GM21447 (cell line): ENCODE measurements around the gene DIO3.
"Not testable (repeated sequence)": the region's sequence is repeated elsewhere in the genome, so short reads cannot be mapped to it uniquely, and the experiment has no call there.

ENCODE experiments used
- ATAC-seq: cut with Tn5 transposase; IDR thresholded peaks from one replicate; pipeline ENCODE4 v1.9.1; 2021; ENCODE audit not compliant: unreplicated experiment

DIO3 gene

DNA sequence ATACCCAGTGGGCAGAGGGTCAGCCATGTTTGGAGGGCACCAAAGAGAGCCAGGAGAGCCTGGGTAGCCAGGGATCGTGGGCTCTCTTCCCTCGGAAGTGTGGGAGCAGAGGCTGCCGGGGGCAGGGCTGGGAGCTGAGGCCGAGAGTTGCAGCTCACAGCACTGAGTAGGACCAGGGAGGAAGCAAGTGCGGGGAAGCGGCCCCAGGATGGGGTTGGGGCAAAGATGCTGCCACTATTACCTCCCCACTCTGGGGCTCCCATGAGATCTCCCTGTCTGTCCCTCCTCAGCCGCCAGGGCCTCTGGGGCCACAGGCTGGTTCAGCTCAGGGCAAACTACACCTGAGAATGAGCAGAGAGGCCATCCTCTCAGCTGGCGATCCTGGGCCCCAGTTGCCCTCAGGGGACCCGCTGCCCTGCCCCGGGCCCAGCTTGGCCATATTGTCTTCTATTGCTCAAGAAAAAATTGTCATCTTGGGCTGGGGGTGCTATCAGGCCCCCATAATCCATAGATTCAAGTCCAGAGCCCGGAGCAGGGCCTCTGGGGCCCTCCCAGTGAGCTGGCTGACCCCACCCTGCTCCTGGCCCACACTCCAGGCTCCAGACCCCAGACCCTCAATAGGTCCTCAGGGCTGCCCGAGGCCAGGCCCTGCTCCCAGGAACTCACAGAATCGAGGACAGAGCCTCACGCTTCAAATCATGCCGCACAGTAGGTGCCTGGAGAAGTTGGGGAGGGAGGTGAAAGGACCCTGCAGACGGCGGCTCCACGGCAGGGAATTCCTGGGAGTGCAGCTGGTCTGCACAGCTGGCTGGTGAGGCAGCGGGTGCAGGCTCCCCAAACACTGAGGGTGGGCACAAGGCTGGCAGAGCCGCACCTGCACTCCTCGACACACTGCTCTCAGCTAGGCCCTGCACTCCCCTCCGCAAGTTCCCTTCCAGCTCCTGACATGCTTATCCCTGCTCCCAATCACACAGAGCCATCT lies 20.5 kb upstream of the DIO3 start:
- ATAC-seq = no peak

DNA sequence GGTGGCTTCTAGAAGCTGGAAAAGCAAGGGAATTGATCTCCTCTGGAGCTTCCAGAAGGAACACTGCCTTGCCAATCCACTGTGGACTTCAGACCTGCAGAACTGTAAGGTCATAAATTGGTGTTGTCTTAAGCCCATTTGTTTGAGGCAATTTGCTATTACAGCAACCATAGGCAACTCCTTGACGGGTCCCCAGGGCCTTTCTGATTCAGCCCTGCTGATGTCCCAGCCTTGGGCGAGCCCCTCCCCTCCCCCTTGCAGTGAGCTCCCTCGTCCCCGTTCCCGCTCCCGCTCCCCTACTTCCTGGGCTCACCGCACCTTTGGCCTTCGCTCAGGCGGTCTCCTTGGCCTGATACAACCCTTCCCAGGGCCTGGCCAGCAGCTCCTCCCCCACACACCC lies 18.9 kb upstream of the DIO3 start:
- no peak for ATAC-seq

DNA sequence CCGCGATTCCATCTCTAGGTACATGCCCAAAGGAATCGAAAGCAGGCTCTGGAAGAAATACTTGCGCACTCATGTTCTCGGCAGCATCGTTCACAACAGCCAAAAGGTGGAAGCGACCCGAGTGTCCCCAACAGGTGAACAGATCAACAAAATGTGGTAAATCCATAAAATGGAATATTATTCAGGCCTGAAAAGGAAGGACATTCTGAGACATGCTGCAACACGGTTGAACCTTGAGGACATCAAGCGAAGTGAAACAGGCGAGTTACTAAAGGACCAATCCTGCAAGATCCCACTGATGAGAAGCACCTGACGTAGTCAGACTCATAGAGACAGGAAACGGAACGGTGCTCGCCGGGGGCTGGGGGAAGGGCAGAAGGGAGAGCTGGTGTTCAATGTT lies 17.5 kb upstream of the DIO3 start:
- no peak for ATAC-seq

DNA sequence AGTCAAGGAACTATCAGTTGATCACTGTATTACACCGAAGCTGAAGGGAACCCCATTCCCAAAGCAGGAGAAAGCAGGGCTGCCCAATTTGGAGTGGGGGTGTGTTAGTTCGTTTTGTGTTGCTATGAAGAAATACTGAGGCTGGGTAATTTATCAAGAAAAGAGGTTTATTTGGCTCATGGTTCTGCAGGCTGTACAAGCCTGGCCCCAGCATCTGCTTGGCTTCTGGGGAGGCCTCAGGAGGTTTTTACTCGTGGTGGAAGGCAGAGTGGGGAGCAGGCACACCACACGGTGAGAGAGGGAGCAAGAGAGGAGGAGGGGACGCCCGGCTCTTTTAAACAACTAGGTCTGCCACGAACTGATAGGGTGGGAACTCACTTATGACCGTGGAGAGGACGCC lies 16.7 kb upstream of the DIO3 start:
- no peak for ATAC-seq

DNA sequence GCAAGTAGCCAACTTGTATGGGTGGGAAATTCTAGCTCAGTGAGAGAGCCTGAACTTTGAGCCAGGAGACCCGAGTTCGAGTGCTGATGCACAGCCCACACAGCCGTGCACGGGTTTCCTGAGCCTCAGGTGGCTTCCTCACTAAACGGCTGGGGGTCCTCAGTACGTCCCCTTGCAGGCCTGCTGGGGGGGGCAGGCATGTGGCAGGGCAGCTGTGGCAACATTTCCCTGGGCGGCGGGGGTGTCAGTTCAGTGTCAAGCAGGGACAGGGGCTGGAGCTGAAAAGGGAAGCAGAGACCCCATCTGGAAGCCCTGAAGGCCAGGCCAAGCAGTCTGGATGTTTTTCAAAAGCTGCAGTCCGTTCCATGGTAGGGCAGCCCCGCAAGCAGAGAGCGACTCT lies 14.6 kb upstream of the DIO3 start:
- no peak for ATAC-seq

DNA sequence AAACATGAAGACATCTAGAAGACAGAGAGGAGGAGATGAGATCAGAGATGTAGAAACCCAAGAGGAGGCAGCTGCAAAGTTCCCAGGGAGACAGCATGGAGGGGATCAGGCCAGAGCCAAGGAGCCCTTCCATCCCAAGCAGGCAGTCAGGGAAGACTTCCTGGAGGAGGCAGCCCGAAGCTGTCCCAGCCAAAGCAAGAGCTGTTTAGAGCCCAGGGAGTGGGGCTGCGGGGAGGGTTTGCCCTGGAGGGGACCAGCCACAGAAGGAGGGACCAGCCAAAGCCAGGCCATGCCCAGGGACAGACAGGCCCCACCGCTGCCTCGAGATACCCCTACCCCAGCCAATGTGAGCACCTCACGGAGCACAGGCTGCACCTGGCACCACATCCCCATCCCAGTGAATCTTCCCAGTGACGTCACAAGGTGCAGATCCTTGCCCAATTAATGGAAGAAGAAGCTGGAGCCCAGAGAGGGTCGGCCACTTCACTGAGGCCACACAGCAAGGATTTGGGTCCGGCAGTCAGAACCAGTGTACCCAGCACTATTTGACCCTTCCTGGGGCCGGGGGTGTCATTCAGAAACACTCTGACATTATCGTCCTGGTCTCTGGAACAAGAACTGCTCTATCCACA lies 14.1 kb upstream of the DIO3 start:
- no peak for ATAC-seq

DNA sequence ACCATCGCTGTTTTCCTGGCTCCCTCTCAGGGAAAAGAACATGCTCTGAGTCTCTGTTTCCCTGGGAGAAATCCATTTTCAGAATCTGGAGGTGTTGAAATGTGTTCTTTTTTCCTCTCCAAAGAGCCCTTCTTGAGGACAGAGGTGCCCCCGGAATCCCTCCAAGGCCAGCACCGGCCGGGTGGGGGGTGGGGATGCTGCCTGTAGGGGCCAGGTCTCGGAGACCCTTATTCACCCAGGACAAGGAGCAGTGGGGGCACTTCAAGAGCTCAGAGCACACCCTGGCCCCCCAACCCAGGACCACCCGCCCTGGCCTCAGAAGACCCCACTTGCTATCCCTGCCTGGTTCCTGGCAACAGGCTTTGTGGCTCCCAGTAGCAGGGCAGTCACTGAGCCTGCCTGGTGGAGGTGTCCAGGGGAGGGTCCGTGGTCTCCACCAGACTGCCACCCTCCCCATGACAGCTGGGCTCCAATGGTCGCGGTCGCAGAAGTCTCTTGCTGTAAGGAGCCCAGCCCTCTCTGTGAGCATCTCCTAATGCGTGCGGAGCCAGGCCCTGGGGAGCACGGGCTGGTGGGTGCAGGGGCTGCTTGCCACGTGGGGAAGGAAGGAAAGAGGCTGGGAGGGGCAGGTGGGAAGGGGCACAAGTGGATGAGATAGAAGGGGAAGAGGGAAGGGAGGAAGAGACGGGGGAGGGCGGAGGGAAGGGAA lies 13.2 kb upstream of the DIO3 start:
- no peak for ATAC-seq

DNA sequence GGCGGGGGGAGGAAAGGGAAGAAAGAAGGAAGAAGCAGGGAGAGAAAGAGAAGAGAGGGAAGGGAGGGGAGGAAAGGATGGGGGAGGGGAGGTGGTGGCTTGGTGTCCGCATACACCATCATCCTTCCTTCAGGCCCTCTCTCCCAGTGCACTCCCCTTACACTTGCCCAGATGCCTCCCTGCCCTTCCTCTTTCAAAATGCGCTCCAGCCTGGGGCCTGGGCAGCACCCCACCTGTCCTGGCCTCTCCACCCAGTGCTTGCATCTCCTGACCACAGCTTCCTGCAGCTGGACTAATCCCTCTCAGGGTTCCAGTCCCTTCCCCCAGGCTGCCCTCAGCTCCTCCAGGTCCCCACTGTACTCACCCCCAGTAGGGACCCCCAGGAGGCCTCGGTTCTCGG lies 12.6 kb upstream of the DIO3 start:
- no peak for ATAC-seq

DNA sequence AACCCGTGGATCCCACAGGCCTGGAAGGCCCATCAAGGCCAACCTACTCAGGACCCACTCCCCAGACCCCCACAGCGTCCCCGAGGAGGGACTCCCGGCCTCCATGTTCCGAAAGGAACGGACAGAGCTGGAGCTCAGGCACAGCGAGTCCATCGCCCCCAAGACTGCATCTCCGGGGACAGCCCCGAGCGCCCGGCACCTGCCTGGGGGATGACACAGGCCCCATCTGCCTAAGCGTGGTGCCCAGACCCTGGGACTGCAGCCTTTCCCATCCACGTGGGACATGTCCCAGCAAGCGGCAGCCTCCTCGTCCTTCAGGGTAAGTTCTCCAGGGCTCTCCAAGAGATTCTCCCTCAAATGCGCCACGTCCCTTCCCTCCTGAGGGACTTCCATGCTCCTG lies 12.1 kb upstream of the DIO3 start:
- ATAC-seq = no peak

DNA sequence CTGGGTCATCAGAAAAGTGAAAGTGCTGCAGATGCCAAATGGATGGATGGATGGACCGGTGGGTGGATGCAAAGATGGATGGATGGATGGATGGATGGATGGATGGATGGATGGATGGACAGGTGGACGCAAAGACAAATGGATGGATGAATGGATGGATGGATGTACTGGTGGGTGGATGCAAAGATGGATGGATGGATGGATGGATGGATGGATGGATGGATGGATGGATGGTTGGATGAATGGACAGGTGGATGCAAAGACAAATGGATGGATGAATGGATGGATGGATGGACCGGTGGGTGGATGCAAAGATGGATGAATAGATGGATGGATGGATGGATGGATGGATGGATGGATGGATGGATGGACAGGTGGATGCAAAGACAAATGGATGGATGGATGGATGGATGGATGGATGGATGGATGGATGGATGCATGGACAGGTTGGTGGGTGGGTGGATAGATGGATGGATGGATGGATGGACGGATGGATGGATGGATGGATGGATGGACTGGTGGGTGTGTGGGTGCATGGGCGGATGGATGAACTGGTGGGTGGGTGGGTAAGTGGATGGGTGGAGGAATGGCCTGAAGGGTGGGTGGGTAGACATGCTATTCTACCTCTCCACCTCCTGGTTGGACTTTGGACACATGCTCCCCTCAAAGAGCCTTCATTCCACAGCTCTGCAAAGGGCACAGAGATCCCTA lies 10.9 kb upstream of the DIO3 start:
- ATAC-seq = not testable (repeated sequence)

DNA sequence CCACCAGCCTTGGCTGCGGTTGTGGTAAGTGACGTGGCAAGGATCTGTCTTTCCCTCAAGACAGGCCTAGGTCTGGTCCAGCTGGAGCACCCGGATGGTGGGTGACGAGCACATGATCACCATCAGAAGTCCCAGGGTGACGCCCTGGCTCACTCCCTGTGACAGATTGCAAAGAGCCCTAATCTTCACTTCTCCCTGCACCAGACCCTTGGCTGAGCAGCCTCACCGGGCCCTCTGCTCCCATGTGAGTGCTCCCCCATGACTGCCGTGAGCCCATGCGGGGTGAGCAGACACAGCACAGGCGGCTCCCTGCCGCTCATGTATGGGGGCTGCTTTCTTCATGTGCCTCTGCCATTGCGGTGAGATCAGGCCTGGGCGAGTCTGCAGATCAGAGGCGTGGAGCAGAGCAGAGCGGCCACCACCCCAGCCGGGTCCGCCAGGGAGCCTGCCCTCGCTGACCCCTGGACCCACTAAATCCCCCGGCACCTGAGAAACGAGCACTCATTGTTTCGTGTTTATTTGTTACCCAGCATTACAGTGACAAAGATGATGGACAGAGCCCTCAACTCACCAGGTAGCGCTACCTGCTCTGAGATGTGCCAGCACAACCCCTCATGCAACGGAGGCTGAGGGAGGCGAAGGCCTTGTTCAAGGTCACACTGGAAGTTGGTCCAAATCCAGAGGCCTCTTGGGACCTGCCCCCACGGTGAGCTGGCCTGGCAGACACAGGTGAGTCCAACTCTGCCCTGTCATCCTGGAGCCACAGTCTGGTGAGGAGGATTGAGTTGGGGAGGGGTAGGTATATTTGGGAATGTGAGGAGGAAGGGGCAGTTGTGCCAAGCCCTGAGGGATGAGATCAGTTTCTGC lies 9.3 kb upstream of the DIO3 start:
- ATAC-seq = no peak

DNA sequence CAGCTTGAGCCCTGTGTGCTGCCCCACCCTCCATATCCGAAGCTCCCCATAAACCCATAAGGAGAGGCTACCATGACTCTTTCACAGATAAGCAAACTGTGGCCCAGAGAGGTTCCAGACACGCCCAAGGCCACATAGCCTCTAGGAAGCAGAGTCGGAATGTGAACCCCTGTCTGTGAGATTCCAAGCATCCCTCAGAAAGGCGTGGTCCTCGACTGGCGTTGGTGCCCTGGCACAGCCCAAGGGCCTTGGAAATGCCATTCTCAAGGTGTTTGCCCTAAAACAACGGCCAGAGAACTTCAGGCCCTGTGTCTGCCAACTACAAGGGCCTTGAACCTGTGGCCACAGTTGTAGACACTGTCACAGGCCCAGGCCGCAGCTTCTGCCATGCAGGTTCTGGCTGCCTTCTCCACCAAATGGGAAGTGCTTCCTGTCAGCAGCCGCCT lies 8.5 kb upstream of the DIO3 start:
- ATAC-seq = no peak

DNA sequence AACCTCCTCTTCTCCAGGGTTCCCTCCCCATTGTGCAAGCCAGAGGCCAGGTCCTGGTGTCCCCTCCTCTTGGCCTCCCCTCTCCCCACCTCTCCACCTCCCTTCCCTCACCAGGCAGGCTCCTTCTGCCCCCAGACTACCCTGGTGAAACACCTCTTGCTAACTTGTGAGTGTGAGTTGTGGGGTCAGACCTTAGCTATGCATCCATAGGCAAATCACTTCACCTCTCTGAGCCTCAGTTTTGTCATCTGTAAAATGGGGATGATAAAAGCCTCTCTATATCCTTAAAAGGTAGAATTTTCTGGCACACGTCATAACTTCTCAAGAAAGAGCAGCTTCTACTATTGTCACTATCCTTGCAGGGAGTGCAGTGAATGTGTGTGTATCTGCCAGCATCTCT lies 7.9 kb upstream of the DIO3 start:
- ATAC-seq = no peak

DNA sequence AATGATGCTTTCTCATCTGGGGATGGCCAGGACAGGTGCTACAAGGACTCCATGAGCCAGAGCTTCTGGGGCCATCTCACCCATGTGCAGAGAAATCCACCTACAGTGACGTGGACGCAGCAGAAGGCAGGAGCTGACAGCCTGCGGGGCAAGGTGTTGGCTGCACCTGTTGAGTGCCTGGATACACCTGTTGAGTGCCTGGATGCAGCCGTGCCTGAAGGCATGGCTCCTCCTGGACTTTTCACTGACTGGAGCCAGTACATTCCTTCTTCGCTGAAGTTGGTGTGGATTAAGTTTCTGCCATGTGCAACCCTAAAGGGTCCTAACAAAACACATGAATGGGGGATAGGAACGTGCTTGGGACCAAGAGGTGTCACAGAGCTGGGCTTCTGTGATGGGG lies 7.4 kb upstream of the DIO3 start:
- no peak for ATAC-seq

DNA sequence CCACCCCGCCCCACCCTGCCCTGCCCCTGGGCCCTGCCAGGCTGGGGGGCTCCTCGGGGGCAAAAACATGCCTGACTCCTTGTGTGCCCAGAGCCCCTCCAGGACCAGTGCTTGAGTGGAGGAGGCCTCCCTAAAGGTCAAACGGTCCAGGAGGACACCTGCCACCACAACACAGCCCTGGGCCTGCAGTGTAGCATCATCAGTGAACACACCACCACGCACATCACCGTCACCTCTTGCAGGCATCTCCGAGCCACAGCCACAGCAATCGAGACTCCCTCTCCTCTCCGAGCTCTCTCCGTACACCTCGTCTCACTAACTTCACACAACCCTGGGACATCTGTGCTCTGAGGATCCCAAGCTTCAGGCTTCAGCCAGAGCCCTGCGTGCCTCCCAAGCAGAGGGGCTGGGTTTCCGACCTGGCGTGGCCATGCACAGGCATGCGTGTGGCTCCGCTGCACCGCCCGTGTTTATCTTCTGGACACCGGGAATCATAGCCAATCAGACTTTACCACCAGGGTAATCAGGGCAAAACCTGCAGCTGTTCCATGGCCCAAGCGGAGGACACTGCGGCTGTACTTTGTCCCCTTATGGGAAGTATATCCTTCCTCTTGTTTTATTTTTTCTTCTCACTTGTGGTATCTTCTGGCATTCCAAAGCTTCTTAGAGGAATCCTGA lies 6.2 kb upstream of the DIO3 start:
- ATAC-seq = no peak

DNA sequence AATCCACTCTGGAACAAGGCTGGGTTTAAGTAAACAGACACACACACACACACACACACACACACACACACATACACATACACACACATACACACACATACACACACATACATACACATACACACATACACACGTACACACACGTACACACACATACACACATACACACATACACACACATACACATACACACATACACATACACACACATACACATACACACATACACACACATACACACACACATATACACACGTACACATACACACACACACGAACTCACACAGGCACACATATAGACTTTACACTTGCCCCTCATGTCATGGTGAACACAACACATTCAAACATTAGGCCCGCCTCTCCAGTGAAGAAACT lies 5.6 kb upstream of the DIO3 start:
- not testable (repeated sequence) for ATAC-seq

DNA sequence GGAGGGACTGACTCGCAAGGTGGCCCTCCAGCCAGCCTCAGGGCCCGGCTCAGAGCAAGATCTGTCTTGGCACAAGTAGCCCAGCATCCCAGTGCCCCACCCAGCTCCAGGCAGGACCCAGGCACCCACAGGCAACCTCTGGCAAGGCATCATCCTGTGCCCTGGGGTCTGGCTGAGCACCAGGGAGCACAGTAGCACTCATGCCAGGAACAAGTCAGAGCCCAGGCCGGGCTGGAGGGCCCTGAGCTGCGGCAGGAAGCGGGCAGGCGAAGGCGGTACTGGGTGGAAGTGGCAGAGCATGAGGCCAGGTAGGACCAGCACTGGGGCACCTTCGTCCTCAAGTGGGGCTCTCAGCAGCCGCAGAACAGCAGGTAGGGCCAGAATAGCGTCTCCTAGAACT lies 5.2 kb upstream of the DIO3 start:
- no peak for ATAC-seq

DNA sequence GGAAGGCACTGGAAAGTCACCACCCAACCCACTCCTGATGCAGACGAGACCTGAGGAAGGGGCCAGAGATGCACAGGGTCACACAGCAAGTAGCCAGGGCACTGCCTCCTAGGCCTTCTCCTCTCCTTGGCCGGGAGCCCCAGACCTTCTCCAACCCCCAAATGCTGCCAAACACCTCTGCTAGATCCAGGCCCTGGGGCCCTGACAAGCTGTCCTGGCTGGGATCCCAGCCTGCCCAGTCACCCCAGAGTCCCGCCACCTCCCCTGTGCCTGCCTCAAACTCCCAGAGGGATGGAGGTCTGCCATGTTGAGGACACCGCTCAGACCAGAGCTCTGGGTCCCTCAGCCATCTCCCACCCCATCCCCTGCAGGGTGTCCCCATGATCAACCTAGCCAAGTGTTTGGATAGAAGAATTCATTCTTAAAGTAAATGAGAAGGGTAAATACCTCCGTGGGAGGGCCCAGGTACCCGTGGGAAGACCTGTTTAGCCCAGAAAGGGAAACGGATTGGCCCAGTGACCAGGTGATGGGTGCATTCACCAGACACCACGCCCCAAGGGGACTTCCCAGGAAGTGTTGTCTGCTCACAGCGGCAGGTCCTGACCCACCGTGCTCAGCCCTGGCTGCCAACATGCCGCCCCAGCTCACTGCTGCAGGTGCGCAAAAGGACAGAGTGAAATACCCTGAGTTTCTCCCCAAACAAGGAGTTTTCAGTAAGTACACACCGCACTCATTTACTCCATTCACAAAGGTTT lies 4.6 kb upstream of the DIO3 start:
- no peak for ATAC-seq

DNA sequence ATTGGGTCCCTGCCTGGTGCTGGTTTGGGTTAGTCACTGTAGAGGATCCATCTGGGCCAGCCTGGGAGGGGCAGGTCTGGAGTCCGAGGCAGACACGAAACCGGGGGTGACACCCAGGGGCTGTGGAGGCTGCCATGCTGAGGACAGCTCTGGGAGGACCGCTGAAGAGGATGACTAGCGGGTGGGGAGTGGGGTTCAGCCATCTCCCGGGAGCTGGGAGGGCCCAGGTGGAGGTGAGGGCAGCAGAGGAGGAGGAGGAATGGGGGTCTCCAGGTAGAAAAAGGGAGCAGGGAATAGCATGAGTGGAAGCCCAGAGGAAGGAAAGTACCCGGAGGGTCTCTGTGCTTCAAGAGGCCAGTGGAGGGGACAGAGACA lies 4.0 kb upstream of the DIO3 start:
- no peak for ATAC-seq
